NCI-H1417 (cell line): ENCODE results near the gene SURF2.

Source experiments
- DNase-seq, 3 experiments: peaks; one replicate each; lab custom pipeline; 2025; lab: John Stamatoyannopoulos, UW

SURF2 gene

DNA sequence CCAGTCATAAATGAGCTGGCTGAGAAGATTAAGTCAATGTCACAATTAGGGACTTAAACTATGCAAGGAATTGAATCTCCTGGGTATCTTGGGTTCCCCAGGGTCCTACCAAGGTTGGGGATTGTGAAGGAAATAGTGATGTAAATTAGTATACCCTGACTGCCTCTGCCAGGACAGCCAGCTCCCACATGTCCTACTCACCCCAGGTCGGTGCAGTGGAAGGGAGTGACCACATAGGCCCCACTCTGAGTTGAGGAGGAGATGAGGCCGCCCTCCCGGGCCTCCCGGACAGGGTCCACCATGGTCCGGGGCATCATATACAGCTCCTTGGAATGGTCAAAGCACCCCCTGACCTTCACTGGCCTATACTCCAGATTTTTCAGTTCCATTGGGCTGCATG is 2.8 kb upstream of the SURF2 start:
- DNase-seq: no peak

DNA sequence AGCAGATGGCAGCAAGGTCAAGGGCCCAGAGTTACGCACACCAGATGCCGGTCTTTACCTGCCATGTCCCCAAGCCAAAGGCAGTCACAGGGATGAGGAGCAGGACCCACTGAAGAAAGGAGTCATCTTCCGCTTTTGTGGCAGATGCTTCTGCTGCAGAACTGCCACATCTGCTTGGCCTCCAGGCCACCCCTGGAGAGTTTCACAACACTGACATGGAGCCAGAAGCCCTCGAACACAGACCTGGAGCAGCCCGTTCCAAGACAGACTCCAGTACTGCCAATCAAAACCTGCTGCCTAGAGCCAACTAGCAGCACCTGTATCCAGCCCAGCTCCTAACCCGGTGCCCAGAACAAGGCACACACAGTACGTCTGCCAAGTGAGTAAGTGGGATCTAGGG is 1.6 kb upstream of the SURF2 start:
- DNase-seq: no peak

DNA sequence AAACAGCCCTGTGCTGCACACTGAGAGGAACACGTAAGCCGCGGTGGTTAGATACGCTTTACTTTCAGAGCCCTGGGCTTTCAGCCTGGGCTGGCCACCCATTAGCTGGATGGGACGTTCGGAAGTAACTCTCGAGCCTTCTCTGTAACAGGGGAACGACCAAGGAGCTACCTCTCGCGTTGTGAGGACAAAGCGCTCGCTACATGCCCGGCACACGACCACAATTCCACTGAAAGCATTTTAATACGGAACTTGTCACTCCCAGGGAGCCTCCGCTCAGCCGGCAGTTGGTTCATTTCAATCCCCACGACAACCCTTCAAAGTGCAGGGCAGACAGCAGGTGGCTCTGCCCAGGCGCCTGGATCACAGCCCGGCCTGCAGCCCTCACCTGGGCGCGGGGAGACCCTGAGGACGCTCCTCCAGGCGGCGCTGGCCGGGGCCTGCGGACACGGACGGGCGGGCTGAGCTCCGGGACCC is 431 bp upstream of the SURF2 start:
- peak in 2 of 3 experiments; percentile 61 to 72 for DNase-seq

DNA sequence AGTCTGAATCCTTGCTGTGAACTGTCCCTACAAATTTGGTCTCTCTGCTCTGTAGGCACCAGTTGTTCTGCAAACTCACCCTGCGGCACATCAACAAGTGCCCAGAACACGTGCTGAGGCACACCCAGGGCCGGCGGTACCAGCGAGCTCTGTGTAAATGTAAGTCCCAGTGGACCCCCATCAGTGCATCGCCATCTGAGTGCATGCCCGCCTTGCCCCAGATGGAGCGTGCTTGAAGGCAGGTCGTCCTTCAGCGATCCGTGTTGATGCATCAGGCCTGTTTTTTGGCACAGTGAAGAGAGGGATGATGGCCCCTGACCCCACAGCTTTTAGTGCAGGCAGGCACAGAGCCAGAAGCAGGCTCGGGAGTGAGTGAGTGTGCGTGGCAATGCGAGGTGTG is 1.3 kb downstream of the SURF2 start:
- no peak for DNase-seq

DNA sequence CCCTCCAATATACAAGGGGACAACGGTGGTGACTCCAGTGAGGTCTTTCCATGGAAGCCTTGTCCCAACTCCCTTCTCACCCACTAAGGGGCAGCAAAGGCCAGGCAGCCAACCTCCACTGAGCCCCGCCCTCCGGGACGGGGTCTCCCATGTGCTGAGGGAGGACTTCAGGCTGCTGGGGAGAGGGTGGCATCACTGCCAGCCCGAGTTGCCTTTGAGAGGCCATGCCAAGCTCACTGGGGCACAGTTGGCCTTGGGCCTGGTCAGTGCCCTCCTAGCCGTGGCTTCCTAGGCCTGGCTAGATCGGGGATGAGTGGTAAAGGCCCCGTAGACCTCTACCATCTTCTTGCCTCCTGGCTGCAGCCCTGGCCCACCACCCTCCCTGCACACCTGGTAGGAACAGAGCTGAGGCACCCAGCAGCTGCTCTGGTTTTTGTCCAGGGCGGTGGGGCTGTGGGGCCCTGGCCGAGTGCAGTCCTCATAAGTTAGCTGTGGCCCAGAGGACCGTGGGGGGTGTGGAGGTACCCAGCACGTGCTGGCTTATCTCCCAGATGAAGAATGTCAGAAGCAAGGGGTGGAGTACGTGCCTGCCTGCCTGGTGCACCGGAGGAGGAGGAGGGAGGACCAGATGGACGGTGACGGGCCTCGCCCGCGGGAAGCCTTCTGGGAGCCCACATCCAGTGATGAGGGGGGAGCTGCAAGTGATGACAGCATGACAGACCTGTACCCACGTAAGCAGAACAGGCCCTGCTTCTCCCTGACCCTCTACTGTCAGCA is 3.2 kb downstream of the SURF2 start:
- peak in 1 of 3 experiments; percentile 31 for DNase-seq

DNA sequence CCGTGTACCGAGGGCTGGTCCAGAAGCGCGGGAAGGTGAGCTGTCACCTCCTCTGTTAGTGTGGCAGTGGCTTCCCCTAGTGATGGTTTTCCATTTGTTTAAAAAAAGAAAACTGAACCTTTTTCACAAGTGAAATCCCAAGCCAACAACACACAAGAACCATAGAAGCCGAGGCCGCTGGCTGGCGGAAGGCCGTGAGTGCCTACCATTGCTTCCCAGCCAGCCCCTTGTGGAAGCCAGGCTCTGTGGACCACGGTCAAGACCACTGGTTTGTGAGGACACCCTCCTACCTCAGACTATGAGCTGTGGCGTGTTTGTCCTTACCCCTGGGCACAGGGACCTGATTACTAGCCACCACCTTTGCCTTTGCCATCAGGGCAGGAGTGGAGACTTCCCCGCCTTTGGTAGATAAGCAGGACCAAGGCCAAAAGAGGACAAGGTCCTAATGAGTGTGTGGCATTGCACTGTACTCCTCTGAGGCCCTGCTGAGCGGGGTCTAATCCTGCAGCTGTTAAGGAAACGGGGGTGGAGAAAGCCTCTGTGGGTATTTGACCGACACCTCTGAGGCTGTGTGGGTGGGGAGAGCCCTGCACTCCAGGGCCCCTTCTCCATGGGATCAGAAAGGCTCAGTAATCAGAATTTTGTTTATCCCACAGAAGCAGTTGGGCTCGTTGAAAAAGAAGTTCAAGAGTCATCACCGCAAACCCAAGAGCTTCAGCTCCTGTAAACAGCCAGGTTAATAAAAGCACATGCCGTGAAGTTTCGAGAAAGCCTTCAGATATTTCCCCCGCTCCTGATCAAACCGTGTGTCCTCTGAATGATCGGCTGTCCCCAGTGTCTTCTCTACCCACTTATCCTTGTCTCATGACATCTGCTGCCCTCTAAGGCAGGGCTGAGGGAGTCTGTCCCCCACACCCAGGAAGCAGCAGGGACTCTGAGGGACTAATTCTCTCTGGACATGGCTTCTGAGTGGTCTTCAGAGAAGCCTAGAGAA is 4.3 kb downstream of the SURF2 start:
- DNase-seq: no peak

DNA sequence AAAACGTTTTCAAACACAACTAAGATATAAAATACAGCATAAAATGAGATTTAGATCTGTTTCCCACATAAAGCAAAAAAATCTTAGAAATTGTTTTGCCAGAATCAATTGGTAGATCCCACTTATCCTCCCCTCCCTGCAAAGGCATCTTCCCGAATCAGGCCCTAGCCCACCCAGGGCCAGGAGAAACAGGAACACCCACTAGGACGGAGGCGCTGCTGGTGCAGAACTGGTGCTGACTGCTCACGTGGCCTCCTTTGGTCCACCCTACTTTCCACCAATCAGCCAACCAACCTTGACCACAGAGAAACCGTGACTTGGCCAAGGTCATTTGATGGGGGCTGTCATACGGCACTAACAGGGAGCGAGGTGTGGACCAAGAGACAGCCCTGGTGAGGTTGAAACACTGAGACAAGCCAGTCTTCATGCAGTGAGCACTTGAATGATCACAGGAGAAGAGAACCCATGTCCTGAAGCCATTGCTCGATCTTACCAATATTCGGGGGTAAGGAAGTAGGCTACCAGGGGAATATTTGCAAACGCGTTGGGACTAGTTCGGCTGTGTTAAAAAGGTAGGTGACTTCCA is 5.2 kb downstream of the SURF2 start:
- DNase-seq: no peak

DNA sequence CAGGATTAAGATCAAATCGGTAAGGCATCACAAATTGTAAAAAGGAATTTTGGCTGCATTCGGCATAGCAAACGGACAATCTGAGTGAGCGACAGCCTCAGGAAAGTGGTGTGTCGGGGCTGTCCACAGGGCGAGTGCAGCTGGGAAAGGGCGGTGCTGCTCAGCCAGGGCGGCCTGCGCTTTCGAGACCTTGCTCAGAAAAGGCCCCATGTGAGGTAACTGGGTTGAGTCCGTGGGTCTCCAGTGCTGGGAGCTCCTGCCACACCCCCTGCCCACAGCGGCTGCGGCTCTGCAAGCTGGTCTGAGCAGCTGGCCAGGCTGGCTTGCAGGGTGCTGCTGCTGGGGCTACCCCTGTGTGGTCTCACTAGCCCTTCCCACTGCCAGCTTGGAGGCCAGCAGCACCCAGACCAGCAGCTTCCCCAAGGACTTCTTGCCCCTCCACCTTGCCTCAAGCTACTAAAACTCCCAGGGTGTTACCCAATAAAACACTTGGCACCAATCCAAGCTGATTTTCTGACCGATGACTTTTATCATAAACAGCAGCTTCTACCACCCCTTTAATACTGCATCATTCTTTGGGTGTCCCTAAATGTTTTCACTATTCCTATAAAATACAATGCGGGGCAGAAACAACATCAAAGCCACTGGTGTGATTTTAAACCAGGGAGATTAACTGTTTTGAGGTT is 6.2 kb downstream of the SURF2 start:
- peak in 1 of 3 experiments; percentile 32 for DNase-seq

DNA sequence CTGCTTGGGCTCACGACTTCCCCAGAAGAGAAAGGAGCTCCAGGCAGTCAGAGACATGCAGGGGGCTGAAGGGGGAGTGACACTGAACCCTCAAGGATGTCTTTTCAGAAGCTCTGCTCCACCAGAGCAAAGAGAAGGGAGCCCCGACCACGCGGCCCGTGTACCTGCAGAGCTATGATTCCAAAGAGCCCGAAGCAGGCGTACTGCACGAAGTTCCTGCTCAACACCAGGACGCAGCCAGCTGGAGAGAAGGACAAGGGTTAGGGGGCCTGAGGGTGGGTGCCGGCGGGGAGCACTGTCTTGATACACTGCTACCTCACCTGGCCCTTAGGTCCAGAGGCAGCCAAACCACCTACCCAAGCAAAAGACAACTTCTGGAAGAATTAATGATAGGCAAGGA is 10.1 kb downstream of the SURF2 start:
- DNase-seq: no peak

DNA sequence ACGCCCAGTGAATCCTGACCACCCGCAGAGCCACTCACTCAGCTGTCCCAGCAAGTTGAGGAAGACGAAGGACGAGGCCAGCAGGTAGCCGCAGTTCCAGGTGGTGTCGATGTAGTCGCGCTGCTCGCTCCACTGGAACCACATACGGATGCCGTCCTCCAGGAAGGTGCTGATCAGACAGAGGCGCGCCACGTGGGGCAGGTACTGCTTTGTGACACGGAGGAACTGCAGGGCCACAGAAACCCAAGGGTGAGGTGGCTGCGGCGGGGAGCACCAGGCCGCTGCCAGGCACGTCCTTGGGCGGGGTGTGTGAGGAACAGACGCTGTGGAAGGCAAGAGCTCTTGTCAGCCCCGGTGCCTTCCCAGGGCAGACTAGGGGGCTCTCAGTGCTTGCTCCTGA is 10.9 kb downstream of the SURF2 start:
- no peak for DNase-seq

DNA sequence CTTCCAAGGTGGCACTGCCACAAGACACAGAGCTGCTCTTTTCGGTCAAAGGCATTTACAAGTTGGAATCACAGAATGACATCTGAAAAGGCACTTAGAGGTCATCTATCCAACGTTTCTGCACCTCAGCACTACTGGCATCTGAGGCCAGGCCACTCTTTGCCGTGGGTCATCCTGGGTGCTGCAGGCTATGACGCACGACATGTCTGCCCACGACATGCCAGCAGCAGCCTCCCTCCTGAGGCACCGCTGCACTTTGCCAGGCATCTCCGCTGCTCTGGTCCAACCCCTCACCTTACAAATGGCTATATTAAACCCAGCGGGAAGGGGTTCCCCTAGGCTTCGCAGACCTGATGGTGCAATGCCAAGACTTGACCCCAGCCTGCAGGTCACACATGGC is 11.4 kb downstream of the SURF2 start:
- DNase-seq: peak in 1 of 3 experiments; percentile 45

DNA sequence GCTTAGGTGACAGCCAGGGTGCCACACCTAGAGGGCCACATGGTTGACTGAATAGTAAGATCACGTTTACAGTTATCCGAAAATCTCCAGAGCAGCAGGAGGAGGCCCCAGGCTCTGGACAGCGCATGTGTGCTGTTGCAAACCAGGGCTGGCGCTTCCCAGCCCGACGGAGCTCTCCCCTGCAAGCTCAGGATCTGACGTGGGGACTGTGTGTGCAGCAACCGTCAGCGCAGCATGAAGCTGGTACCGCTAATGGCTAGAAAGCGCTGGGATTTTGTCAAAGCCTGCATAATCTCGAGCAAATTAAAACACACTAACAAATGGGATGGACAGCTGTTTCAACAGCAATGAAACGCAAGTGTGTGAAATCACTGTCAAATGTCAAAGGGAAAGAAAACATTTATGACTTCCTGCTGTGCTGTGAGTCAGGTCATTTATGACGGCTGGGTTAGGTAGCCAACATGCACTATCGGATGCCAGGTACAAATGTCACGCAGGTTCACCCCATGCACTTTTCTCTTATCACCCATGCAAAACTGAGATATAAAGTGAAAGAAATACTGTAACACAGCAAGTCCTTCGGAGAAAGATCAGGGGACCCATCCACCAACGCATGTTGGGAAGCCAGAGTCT is 12.0 kb downstream of the SURF2 start:
- DNase-seq: peak in 2 of 3 experiments; percentile 73 to 95

DNA sequence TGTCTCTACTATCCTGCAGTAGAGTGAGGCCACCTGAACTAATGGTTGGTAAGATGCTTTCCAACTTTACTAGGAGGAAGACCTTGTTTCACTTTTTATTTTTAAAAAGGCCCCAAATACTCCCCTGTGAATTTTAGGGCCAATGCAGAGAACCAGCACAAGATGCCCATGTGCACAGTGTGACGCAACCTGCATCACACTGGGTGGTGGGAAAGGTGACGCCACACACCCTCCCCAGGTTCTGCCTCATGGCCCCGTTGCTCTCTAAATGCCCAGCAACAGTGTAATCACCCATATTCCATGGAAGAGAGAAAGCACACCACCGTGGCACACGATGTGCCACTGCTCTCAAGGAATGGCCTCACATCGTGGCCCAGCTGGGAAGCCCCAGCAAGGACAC is 13.1 kb downstream of the SURF2 start:
- no peak for DNase-seq

DNA sequence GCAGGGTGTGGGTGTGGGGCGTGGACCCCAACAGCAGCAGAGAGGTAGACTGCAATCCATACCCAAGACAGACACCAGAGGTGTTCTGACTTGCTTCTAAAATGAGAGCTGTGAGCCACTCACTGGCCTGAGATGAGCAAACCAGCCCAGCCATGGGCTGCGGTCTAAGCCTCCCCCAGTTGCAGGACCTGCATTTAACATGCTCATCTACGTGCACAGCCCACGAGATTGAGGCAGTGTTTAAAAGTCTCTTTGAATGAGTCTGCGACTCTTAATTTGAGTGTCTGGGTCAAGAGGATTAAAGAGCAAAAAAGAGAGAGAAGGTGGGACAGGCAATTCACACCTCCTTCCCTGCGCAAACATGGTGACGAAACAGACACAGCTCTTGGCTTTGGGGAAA is 13.6 kb downstream of the SURF2 start:
- DNase-seq: no peak

DNA sequence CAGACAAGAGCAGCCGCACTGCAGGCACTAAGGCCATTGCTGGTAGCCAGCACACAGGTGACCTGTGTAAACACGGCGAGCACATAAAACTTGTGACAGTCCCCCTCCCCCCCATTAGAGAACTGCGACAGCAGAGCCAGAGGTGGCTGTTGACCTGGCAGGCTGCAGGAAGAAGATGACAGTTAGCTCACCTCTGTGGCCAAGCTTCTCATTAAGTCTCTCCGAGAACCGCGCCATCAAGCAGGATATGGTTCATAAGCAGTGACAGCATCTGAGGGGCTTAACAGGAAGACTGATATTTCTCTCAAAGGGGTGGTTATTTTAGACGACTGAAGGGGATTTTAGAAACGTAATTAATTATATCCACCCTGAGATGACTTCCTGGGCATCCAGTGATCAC is 14.3 kb downstream of the SURF2 start:
- DNase-seq: no peak

DNA sequence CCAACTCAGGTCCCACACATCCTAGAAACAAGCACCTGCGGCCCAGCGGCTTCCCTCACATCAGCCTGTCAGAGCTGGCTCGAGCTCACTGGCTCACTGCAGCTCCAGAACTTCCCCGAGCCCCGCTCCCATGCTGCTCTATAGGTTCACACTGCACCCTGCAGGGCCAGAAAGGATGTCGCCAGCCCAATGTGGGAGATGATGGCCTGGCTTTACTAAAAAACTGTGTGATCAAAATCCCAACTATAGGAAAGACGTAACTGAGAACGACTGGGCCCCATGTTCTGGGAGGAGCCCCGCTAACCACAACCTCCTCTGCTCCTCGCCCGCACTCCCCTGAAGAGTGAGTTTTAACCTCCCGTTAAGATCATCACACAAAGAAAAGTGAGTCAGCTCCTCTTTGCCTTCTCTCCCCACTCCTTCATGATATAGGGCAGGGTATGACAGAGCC is 14.9 kb downstream of the SURF2 start:
- no peak for DNase-seq

DNA sequence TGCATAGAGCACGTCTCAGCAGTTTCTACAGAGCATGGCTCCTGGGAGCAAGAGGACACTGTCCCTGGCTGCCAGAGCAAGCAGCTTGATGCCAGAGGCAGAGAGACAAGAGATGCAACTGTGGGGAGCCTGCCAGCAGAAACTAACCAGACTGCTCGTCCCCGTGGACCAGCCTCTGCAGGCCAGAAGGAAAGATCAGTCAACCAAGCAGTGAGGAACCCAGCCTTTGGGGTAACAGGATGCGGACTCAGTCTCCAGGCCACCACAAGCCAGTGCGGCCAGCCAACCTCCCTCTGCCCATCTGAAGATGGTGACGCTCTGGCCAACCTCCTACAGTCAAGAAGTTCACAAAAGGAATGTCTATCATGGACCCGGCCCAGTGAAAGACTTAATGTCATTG is 15.8 kb downstream of the SURF2 start:
- no peak for DNase-seq

DNA sequence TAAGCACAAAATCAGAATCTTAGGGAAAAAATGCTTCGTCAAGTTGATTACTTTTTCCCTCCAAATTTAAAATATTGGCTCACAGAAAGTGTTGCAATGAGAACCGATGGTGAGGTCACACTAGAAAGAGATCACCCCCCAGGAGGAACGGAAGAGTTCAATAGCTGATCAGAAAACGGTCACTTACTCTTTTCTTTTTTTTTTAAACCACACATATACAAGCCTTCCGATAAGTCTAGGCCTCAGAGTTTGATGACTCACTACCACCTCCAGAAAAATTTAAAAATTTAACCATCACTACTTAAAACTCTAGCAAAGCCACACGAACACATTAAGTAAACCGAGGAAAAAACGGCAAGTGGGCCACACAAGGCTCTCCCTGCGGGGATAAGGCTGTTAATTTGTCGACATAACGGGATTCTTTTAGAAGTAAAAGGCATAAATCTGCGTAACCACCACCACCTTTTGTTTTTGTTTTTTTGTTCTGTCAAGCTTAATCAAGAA is 18.3 kb downstream of the SURF2 start:
- DNase-seq: no peak

DNA sequence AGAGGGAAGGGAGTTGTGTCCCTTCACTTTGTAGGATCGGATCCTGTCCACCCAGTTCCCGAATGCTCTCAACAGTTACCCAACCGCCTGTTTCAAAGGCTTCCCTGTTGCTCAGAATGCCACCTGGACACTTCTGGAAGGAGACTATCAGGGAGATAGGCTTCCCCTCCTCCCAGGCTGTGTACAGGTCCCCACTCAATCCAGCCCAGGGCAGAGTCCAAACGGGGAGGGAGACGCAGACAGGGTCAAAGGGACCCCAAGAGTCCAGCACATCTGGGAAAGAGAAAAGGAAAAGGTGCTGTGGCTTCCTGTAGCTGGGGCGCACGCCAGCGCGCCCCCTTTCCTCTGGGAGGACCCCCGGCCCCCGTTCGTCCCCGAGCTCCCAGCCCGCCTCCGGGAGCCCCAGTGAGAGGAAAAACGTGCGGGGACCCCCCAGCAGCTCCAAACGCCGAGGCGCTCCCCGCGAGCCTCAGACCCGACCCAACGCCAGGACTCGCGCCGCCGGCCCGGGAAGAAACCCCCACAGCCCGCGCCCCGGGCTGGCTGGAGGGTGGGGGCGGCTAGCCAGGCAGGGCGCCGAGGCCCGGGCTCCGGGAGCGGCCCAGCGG is 18.9 kb downstream of the SURF2 start:
- peak in 2 of 3 experiments; percentile 71 to 78 for DNase-seq
